HEK293T (cell line): ENCODE results near the gene ASTE1.

Experiments used
- ARNT ChIP-seq: fragments of 450-650 bp; IDR thresholded peaks from 2 replicates; pipeline ENCODE4 v1.6.1; 2017; ENCODE audit warnings: mild to moderate bottlenecking
- BHLHE40 ChIP-seq: fragments of 450-650 bp; IDR thresholded peaks from 2 replicates; pipeline ENCODE4 v1.6.1; 2016; ENCODE audit warnings: mild to moderate bottlenecking, moderate library complexity, borderline replicate concordance
- CTBP1 ChIP-seq: fragments of 450-650 bp; IDR thresholded peaks from 2 replicates; pipeline ENCODE4 v1.6.1; 2016; ENCODE audit warnings: borderline replicate concordance
- ELF4 ChIP-seq: fragments of 450-650 bp; IDR thresholded peaks from 2 replicates; pipeline ENCODE4 v1.6.1; 2017; ENCODE audit warnings: antibody characterized with exemption
- FOXK2 ChIP-seq: fragments of 450-650 bp; IDR thresholded peaks from 2 replicates; pipeline ENCODE4 v1.6.1; 2016; ENCODE audit warnings: mild to moderate bottlenecking
- FOXM1 ChIP-seq: fragments of 450-650 bp; IDR thresholded peaks from 2 replicates; pipeline ENCODE4 v1.6.1; 2017; ENCODE audit warnings: mild to moderate bottlenecking, borderline replicate concordance
- HDGF ChIP-seq: fragments of 450-650 bp; IDR thresholded peaks from 2 replicates; pipeline ENCODE4 v1.6.1; 2017; ENCODE audit warnings: antibody characterized with exemption, borderline replicate concordance
- NFRKB ChIP-seq: fragments of 450-650 bp; IDR thresholded peaks from 2 replicates; pipeline ENCODE4 v1.6.1; 2016; ENCODE audit warnings: mild to moderate bottlenecking, moderate library complexity
- PKNOX1 ChIP-seq: fragments of 450-650 bp; IDR thresholded peaks from 2 replicates; pipeline ENCODE4 v1.6.1; 2016
- SP1 ChIP-seq: fragments of 450-650 bp; IDR thresholded peaks from 2 replicates; pipeline ENCODE4 v1.6.1; 2017
- SUZ12 ChIP-seq: fragments of 450-650 bp; IDR thresholded peaks from 2 replicates; pipeline ENCODE4 v1.6.1; 2016; ENCODE audit warnings: mild to moderate bottlenecking
- TARDBP ChIP-seq: fragments of 450-650 bp; IDR thresholded peaks from 2 replicates; pipeline ENCODE4 v1.6.1; 2016
- ZNF384 ChIP-seq: fragments of 450-650 bp; IDR thresholded peaks from 2 replicates; pipeline ENCODE4 v1.6.1; 2016

- TF ChIP-seq PKNOX1 (no peak), SP1 (no peak), ELF4 (no peak), FOXM1 (no peak), ZNF384 (no peak), HDGF (no peak), TARDBP (no peak), ARNT (no peak), SUZ12 (no peak), FOXK2 (no peak), NFRKB (no peak), CTBP1 (no peak), BHLHE40 (no peak)
Measured at GRCh38 chr3:131036200-131036816, 9.7 kb upstream of the ASTE1 start.
